ENCODE measurements around the gene SURF4. TPM values are rescaled to one million over a fixed set of nuclear protein-coding genes. Genes with fewer than 3 reads are reported as not detected.

Gene SURF4
- total and polyA plus RNA-seq, 2 donors (not counting 3 experiments of a cell fraction or from before 2014, with no cell fraction given) = 216 to 358 TPM

GRCh38 chr9:133349965-133350616 lies 25.8 kb downstream of the SURF4 start:
- peaks cover 15 to 34% of the 10 kb centered on the region in 2 experiments for H3K36me3 ChIP-seq (ENCODE audit: control insufficient read depth in 2 of 2, extremely low read depth in 1 of 2, insufficient read depth in 2 of 2, low read length in 2 of 2)
- H3K4me1 ChIP-seq (ENCODE audit: control insufficient read depth, extremely low read depth, insufficient read depth, low read length) = peaks cover 14% of the 10 kb centered on the region
- intact Hi-C loops (cut with micrococcal nuclease) (loop anchor here (5.0 kb wide), 1 partner anchor 163 kb away; no protein-coding TSS in a partner anchor), dilution Hi-C loops (cut with MboI; ENCODE audit: extremely low pct_ligation_motif_present, low sequenced_read_pairs) (no loop called here)
- ChIA-PET POLR2A (interaction anchor here (0.8 kb wide), 1 partner anchor 19 kb away, joined by 3 read pairs; no protein-coding TSS in a partner anchor), CTCF (interaction anchor here (0.6 to 1.4 kb wide), 2 partner anchors 24 to 1992 kb away, joined by 3 read pairs; no protein-coding TSS in a partner anchor)
- DNase-seq (ENCODE audit: low read depth, low spot score) (no peak), FAIRE-seq (no peak)
- H3K79me2 ChIP-seq (ENCODE audit: control insufficient read depth, insufficient read depth, low read length) = peaks cover 40% of the 10 kb centered on the region
- H3K27ac ChIP-seq (ENCODE audit: insufficient read depth, low read depth, low read length) = no peak overlapping the region
- no peaks in the 10 kb centered on the region for H3K27me3 ChIP-seq (ENCODE audit: control insufficient read depth in 2 of 2, insufficient read depth in 2 of 2, low read length in 2 of 2)
- BruUV-seq (replicated peaks) = no TSS peak
- H3K4me3 ChIP-seq (replicated peaks in 1 of 3; ENCODE audit: insufficient read depth in 1 of 3, low read depth in 1 of 3, low read length in 3 of 3) = peak overlapping the region in 1 of 3 experiments; percentile 84
- H3K9ac ChIP-seq (replicated peaks; ENCODE audit: extremely low read depth, insufficient read depth, low read length) = peak overlapping the region; percentile 98
- H3K9me3 ChIP-seq (replicated peaks; ENCODE audit: control insufficient read depth, insufficient read depth, low read length) = no peaks in the 10 kb centered on the region
- no peaks in the 10 kb centered on the region for H3K9me1 ChIP-seq (replicated peaks; ENCODE audit: control insufficient read depth, extremely low read depth, insufficient read depth, low read length)
- H4K20me1 ChIP-seq (replicated peaks; ENCODE audit: control insufficient read depth, extremely low read depth, insufficient read depth, low read length) = no peaks in the 10 kb centered on the region
- TF ChIP-seq POLR2A (IDR thresholded peaks at IDR 0.05; ENCODE audit: low read depth, low read length) = peak; percentile 25
- no peak for TF ChIP-seq GATA2 (IDR thresholded peaks at IDR 0.05; ENCODE audit: insufficient read depth, insufficient read length, low read depth, low read length)
- TF ChIP-seq MYC (IDR thresholded peaks at IDR 0.05; ENCODE audit: low read depth, low read length) = no peak
- no peak for TF ChIP-seq JUN (IDR thresholded peaks at IDR 0.05; ENCODE audit: borderline replicate concordance, insufficient read depth, insufficient read length, low read depth)
- H2AFZ ChIP-seq (ENCODE audit: low read depth, low read length) = no peak overlapping the region
- peak overlapping the region; percentile 93 for H3K4me2 ChIP-seq (ENCODE audit: insufficient read depth, low read length)

DNA sequence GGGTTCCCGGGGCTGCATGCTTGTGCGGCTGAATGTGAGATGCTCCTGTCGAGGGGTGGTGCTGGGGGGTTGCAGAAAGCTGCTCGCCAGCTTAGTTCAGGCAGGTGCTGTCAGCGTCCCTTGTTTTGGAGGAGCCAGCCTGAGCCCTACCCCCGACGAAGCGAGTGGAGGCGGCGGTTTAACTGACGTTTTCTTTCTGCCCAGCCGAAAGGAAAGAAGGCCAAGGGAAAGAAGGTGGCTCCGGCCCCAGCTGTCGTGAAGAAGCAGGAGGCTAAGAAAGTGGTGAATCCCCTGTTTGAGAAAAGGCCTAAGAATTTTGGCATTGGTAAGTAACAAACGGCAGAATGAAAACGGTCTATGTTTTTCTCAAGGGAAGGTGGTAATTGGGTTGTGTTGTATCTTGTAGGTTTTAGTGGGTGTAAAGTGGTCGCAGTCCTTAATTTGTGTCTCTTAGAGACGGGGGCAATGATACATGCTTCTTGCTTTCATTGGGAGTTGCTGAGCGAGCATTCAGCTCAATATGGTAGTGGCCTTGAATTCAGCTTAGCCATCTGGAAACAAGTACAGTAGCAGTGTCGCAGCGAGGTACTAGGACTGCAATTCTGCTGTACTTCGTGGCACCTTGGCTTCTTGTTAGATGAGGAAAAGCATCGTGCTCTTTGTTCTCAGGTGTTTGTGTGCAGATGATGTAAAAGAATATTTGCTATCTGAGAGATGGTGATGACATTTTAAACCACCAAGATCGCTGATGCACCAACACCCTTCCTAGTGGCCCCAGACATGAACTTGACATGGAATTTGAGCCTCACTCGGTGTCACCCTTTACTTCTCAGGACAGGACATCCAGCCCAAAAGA lies 26.9 kb downstream of the SURF4 start:
- peaks cover 14% of the 10 kb centered on the region for H3K4me1 ChIP-seq (ENCODE audit: control insufficient read depth, extremely low read depth, insufficient read depth, low read length)
- no peaks in the 10 kb centered on the region for H4K20me1 ChIP-seq (replicated peaks; ENCODE audit: control insufficient read depth, extremely low read depth, insufficient read depth, low read length)
- BruUV-seq (replicated peaks) = no TSS peak
- DNase-seq (ENCODE audit: low read depth, low spot score) (no peak), FAIRE-seq (peak; percentile 18)
- no peaks in the 10 kb centered on the region for H3K9me1 ChIP-seq (replicated peaks; ENCODE audit: control insufficient read depth, extremely low read depth, insufficient read depth, low read length)
- peaks cover 15 to 40% of the 10 kb centered on the region in 2 experiments for H3K36me3 ChIP-seq (ENCODE audit: control insufficient read depth in 2 of 2, extremely low read depth in 1 of 2, insufficient read depth in 2 of 2, low read length in 2 of 2)
- H3K4me3 ChIP-seq (replicated peaks in 1 of 3; ENCODE audit: insufficient read depth in 1 of 3, low read depth in 1 of 3, low read length in 3 of 3) = peak overlapping the region; percentile 69 to 84 (median 83)
- ChIA-PET POLR2A (interaction anchor here (1.1 to 1.7 kb wide), 3 partner anchors 8 to 111 kb away, joined by 8 to 10 read pairs (median 10); partner anchors contain the start of genes CACFD1, STKLD1, SURF1 and SURF2), CTCF (interaction anchor here (1.1 kb wide), 2 partner anchors 20 to 29 kb away, joined by 3 read pairs; no protein-coding TSS in a partner anchor)
- H3K4me2 ChIP-seq (ENCODE audit: insufficient read depth, low read length) = peak overlapping the region; percentile 93
- intact Hi-C loops (cut with micrococcal nuclease) = loop anchor here (1.0 to 5.0 kb wide), 2 partner anchors 27 to 162 kb away; partner anchors contain the start of genes STKLD1 and SURF4
- peak overlapping the region; percentile 91 for H3K27ac ChIP-seq (ENCODE audit: insufficient read depth, low read depth, low read length)
- H3K9ac ChIP-seq (replicated peaks; ENCODE audit: extremely low read depth, insufficient read depth, low read length) = peak overlapping the region; percentile 98
- dilution Hi-C loops (cut with MboI; ENCODE audit: extremely low pct_ligation_motif_present, low sequenced_read_pairs) = no loop called here
- H3K9me3 ChIP-seq (replicated peaks; ENCODE audit: control insufficient read depth, insufficient read depth, low read length) = no peaks in the 10 kb centered on the region
- no peak overlapping the region for H2AFZ ChIP-seq (ENCODE audit: low read depth, low read length)
- H3K79me2 ChIP-seq (ENCODE audit: control insufficient read depth, insufficient read depth, low read length) = peaks cover 40% of the 10 kb centered on the region
- no peaks in the 10 kb centered on the region for H3K27me3 ChIP-seq (ENCODE audit: control insufficient read depth in 2 of 2, insufficient read depth in 2 of 2, low read length in 2 of 2)
- no peak for TF ChIP-seq CTCF (IDR thresholded peaks at IDR 0.05; ENCODE audit: extremely low read depth in 1 of 2, insufficient read depth in 1 of 2, low read depth in 1 of 2, low read length in 2 of 2)
- peak; percentile 26 for TF ChIP-seq POLR2A (IDR thresholded peaks at IDR 0.05; ENCODE audit: low read depth, low read length)
- no peak for TF ChIP-seq POLR2AphosphoS5 (IDR thresholded peaks at IDR 0.05; ENCODE audit: insufficient read depth, low read depth, low read length)

Measured in endothelial cell of umbilical vein (primary cell).